DMS53 treated with DMSO at 0.1 percent for 48 hours (cell line): ENCODE data around the gene CACNG5.

ENCODE experiments used
- DNase-seq: peaks from one replicate; lab custom pipeline; 2025; ENCODE audit not compliant: unreplicated experiment; lab: John Stamatoyannopoulos, UW

CACNG5 gene

DNA sequence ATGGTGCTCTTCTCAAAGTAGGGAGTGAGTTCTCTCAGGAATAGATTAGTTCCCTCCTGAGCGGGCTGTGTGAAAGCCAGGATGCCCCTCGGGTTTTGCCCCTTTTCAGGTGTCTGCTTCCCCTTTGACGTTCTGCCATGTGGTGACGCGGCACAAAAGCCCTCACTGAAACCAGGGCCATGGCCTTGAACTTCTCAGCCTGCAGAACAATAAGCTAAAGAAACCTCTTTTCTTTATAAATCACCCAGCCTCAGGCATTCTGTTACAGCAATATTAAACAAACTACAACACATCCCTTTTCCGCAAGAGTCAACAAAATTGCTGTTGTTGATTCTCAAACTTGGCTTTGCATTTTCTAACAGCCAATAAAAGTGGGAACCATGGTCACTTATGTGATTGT is 15.5 kb upstream of the CACNG5 start:
- DNase-seq = no peak

DNA sequence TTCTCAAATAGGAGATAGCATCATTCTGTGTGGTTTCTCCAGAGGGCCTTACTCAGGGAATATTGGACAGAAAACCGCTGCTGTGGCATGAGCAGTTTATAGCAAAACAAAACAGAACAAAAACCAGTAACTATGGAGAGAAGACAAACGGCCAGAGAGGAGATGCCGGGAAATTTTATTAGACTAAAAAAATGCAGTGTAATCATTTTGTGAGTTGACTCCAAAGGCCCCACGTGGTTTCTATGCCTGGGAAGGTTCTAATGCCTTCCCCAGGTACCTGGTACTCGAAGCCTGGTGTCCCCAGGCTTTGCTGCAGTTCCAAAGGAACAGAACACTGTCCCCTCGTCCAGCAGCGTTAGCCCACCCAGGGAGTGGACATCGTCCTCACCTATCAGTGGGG is 12.9 kb upstream of the CACNG5 start:
- no peak for DNase-seq

DNA sequence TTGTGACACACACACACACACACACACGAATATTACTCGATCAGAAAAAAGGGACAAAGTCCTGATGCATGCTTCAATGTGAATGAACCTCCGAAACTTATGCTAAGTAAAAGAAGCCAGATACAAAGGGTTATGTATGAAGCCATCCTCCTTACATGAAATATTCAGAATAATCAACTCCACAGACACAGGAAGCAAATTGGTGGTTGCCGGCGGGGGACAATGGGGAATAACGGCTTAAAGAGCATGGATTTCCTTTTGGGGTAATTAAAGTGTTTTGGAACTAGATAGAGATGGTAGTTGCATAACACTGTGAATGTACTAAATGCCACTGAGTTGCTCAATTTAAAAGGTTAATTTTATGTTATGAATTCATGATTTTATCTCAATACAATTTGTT is 8.1 kb upstream of the CACNG5 start:
- DNase-seq = no peak

DNA sequence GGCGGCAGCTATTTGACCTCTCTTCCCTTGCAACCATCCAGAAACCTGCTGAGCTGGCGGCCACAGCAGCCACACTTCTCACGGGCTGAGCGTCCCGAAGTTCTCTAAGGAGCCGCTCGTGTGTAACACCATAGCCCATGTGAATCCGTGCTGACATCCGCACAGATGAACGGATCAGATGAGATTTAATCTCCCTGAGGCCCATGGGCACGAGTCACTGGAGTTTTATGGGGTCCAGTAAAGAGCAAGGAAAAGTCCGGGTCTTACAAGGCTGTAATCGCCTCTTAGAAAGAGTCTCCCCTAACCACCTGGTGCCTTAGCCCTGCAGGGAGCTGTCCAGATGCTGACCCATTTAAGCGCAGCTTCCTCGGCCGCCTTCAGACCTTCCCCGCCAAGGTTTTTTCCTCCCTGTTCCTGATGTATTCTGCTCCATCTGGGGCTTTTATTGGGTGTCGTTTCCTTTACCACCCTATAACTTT is 5.5 kb upstream of the CACNG5 start:
- DNase-seq = no peak

DNA sequence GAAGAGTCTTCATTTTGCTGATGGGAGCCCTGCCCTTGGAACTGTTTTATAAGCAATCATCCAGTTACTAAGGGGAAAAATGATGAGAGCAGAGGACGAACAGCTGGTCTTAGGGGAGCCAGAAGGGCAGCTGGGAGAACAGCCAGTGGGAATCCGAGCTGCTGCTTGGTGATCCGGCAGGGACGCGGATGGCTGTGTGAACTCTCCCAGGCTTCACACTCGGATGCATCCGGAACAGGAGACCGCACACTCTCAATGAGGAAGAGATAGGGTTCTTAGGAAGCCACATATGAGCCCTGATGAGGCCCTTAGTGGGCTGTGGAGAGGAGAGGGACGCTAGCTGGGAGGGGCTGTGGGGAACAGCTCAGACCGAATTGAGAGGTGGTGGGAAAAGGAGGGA is 5.0 kb upstream of the CACNG5 start:
- DNase-seq = no peak

DNA sequence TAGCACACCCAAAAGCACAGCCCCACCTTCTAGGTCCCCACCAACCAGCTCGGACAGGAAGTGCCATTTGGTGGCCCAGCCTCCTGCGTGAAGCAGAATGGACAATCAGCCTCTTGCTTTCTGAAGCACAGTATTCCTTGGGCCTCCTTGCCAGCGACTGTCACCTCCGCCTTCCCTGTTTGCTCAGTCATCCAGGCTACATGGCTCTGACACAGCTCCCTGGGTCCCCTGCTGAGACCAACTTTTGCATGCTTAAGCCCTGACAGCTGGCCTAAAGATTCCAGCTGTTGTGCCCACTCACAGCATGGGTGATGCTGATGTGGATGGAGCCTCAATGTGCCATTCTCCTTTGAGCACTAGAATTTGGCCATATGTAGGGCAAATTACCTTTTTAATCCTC is 4.5 kb upstream of the CACNG5 start:
- no peak for DNase-seq

DNA sequence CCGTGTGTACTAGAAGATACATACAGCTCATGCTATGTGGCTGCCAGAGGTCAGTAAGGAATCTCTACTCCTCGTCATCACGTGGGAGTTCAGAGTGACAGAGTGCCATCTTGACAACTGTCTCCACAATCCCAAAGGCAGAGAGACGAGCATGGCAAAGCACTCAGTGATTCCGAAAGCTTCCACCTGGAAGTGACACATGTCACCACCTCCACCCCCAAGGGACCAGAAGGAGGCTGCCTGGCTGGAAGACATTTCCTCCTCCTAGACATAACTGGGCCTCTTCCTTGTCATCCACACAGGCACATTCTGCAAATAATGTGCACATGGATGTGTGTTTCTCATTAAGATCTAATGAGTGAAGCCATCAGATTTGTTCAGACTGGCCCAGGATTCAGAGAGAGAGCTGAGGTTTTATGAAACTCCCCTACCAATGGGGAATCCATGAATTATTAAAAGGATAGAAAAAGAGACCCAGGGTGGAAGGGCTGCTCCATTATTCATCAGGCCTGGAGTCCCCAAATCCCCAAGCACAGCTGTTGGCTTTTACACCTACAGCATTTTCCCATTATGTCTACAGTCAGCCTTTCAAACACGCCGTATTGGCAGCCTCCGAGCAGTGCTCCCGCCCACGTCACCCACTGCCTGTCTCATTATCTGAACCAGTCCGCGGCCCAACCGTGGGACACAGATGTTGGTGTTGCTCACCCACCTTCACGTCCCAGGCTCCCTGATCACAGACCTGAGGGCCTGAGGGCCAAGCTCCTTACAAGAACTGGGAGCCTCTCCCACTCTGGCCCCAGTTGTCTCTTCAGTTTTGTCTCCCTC is 3.3 kb upstream of the CACNG5 start:
- DNase-seq = no peak

DNA sequence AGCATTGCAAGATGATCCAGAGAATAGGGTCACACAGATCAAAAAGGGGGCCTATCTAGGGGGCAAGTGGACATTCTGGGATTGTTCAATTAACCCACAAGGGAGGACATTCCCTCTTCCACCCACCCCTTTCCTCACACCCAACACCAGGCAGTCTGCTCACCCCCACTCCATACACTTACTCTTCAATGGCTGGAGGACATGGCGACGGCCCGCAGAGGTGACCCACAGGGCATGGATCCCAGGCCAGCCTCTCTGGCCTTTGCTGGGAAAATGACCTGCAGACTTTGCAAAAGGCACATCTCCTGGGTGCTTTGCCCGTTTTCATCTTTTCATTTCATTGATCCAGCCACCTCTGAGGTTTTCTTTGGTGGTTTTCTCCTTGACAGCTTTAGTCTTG is 1.7 kb upstream of the CACNG5 start:
- DNase-seq = no peak

DNA sequence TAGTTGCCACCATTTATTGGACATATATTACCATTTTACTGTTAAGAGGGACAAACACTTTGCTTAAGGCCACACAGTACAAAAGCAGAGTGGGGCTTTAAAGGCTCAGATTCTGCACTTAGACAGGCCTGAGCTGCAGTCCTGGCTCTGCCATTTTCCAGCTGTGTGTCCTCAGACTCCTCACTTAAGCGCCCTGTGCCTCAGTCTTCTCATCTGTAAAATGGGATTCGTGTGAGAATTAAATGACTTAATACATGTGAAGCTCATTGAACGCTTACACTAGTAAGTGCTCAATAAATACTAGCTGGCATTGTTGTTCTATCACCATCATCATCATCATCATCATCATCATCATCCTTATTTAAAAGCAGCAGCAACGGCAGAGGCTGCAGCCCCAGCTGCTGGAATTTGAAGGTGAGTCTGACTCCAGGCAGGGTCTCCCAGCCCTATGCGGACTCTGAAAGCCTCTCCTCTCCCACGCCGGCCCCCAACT is 445 bp upstream of the CACNG5 start:
- no peak for DNase-seq

DNA sequence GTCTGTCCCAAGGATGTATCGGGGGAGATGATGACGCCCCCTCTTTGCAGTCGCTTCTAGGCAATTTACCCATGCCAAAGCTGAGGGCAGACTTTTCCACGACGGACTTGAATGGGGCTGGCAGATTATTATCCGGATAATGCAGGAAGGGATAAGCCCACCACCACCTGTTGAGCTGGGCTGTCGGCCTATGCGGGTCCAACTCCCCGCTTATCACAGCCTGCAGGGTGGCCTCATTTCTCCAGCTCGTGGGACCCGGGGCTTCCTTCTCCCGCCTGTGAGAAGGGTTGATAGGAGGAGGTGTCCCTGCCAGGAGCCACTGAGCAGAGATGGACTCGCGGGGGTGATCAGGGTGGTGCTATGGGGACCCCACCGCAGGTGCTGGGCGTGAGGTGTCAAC is 559 bp downstream of the CACNG5 start:
- DNase-seq = no peak

DNA sequence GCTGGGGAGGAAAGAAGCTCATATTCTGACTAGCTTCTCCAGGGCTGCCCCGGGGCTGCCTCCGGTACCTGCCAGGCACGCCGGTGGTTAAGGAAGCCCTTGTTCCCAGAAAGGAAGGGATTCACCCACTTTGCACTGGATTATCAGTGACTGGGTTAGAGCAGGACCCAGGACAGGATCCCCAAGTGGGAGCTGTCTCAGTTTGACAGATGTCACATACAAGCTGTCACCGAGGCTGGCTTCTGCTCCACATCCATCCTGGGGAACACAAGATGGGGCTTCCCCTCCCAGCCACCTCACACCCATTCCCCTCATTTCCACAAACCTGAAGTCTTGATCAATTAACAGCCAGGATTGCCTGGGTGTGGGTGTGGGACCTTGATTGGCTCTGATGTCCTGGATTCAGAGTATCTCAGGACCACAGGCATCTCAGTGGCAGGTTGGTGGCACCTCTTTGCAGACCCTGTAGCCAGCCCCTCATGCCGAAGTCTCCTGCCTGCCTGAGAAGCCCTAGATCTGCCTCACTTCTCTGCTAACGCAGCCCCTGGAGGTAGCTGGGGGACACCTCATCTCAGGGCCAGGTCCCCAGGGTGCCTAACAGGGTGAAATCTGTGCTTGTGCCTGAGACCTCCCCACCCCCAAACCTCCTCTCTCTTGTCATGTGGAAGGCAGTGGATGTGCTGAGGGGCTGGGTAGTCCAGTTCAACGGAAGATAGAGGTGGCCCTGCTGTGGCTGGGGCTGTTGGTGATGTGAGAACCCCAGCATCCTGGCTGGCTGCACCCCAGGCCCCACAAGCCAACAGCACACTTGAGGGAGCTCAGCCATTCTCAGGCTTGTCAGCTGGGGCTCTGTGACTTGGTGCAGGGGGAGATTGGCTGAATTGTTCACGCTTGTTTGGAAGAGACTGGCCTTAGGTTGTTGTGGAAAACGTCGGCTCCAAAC is 1.4 kb downstream of the CACNG5 start:
- DNase-seq = no peak

DNA sequence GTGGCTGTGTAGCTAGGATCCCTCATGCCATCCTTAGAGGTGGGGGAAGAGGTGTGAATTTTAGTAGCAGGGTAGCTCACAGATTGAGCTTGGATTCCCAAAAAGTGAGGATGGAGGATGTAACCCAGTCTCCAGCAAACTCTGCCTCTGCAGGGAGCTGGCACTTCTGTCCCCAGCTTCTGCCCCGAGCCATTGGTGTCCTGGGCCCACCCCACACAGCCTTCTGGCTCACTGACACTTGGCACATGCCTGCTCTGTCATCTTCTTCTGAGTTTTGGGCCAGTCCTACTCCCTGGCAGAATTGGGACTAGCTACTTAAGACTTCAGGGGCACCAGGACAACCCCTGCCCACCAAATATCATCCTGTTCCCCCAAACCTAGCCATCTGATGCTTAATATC is 2.3 kb downstream of the CACNG5 start:
- no peak for DNase-seq

DNA sequence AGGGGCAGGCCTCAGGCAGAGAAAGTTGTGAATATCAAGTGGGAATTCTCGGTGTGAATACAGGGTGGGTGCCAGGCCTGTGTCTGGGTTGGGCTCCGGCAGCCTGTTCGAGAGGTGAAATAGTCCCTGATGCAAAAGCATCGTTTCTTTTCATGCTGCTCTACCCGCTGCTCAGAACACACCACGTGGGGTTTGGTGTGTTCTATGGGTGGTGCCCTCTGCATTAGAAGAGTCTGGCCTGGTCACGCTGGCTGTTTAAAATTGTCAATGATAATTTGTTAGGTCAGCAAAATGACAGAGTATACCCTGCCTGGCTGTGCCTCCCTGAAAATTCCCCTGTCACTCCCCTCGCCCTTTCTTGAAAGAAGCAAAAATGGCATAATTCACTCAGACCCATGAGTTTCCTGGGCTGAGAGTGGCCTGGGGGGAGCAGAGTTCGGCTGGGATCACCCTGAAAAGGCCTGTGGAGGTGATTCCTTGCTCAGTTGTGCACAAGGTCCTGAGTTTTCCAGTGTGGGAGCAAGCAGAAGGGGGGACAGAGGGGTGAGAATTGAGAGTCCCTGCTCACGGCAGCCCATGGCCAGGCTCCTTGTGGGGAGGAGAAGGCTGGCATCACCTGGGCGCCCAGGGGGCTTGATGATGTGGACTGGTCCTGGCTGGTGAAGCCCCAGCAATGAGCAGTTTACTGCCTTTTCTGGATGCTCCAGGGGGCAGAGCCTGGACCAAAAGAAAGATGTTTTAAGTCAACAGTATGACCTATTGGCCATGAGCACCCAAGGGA is 3.2 kb downstream of the CACNG5 start:
- DNase-seq = no peak

DNA sequence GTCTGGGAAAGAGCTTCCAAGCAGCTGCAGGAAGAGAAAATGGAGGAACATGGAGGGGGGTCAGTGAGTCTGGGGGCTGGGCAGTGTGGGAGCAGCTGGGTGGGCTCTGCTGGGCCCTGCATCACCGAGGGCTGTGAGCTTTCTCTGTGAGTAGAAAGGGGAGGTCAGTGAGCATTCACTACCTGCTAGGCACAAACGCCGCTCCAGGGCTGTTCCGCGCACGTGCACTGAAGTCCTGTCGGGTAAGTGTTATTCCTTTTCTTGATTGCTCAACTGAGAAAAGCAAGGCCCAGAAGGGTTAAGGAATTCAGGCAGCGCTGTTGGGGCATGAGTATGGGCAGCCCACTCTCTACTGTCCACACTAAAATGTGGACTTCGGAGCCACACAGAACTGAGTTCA is 4.7 kb downstream of the CACNG5 start:
- no peak for DNase-seq

DNA sequence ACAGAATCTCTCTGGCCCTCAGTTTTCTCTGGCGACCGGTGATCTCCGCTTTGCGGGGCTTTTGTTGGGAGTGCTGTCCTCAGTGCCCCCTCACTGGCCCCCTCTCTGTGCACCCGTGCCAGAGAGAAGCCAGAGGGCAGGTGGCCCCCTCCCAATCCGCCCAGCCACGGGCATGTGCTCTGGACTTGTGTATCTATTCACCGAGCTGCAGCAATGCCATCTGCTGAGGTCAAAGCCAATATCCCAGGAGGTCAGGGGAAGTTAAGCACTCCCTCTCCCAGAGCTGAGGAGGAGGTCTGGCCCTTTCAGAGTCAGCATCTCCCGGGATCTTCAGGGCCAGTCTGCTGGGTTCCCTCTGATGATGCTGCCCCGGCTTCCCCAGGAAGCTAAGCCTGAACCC is 5.1 kb downstream of the CACNG5 start:
- no peak for DNase-seq

DNA sequence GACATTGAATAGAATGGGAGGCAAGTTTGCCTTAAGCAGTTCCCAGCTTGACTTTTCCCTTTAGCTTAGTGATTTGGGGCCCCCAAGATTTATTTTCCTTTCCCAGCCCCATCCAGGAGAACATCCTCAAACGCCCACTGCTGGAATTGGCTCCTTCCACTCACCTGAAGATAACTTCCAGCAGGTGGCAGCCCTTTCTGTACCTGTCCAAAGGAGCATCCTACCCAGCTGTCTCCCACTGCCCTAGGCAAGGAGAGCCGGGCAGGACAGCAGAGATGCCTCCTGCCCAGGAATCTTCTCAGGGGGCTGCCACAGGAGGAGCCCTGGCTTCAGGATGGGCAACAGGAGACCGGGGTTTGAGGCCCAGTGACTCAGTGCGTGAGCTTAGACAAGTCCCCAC is 6.4 kb downstream of the CACNG5 start:
- DNase-seq = no peak

DNA sequence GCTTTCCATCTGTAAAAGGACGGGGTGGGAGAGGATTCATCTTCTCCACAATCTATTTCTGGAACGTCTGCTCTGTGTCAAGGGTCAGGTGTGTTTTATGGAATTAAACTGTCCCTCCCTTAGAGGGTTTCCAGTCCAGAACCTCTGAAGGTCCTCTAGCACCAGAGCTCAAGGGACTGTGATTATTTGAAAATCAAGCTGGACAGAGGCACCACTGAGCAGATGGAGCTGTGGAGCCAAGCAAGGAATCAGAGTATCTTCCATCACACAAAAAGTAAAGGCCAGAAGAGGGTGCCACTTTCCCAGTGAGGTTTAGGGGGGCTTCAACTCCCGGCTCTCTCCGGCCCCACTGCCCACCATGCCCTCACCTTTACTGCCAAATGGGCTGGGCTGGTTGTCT is 6.8 kb downstream of the CACNG5 start:
- no peak for DNase-seq

DNA sequence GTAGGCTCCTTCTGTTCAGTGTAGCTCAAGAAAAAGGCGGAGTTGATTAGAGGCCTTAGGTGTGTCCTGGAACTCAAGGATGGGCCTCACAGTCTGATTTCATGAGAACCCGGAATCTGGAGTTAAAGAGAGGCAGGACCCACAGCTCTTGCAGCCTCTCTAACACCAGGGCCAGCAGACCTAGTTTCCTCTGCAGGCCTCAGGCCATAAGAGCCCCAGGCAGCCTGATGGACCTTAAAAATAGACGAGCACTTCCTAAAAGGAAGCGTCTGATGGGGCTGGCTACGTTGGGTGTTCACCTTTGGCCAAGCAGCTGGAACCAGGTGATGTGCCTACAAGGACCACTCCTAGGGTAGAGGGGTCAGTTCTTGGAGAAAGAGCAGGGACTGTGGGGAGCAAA is 7.6 kb downstream of the CACNG5 start:
- no peak for DNase-seq

DNA sequence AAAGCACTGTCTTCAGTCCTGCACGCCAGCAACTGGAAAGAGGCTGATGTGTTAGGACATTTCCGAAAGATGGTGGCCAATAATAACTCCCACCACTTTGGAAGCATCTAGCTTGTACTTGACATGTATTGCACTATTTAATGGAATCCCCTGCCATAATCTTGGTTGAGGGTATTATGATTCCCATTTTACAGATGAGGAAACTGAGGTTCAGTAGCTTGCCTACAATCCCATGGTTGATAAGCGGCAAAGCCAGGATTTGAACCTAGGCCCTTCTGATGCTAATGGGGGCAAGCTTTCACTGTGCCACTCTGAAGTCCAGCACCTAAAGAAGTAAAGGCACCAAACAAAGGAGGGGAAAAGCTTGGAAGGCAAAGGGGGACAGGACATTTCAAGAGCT is 8.0 kb downstream of the CACNG5 start:
- no peak for DNase-seq

DNA sequence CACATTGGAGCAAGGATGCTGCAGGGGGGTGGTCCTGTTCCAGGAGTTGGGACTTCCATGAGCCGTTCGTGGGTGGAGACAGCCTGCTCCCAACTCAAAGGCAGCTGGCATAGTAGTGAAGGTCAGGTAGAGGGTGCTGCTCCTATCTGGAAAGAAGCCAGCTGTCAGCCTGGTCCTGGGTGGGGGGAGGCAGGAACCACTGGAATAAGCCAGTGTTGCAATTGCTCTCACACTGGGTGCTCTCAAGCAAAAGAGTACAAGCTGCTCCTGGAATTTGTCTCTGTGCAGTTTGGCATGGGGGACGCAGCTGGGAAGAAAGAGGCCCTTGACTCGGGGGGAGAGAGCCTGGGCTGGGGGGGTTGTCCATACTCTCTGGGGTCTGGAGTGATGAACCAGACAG is 8.7 kb downstream of the CACNG5 start:
- no peak for DNase-seq

DNA sequence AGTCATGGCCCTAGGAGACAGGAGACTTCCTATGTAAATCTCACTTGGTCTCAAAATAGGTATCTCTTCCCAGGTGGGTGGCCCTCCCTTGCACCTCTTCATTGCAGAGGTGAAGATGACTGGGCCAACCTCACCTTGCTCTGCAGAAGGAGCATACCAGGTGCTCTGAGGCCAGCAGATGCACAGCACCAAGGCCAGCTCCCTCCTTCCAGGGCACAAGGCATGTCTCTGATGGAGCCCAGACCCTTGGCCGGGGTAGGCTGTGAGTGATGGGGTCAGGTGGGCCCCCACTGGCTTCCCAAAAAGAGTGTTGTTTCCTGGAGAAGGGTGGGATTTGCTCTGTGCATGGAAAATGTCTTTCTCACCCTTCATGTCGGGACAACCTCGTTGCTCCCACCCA is 12.8 kb downstream of the CACNG5 start:
- no peak for DNase-seq
